Right lobe of liver (tissue), 6 donors: ENCODE measurements around the gene GNL3. TPM values are rescaled to one million over a fixed set of nuclear protein-coding genes. Genes with fewer than 3 reads are reported as not detected.
A peak's percentile ranks its signal among the peaks of the same experiment; 100 is the strongest.
"Not testable (repeated sequence)": the region's sequence is repeated elsewhere in the genome, so short reads cannot be mapped to it uniquely, and the experiment has no call there.

Experiments used
- ATAC-seq, 4 donors: fragments of 200-7000 bp; cut with Tn5 transposase; one replicate each; pipeline ENCODE4 v1.9.1; 2020; ENCODE audit warnings: mild to moderate bottlenecking in 4 of 4, moderate library complexity in 4 of 4
- DNase-seq, 3 donors: peaks; one replicate each; pipeline ENCODE4 v3.0.0-alpha.2; 2020
- H3K27ac ChIP-seq, 3 donors: fragments of 200-600 bp; one replicate each; pipeline ENCODE4 v1.8.0; 2022
- H3K27me3 ChIP-seq, 2 donors: fragments of 200-600 bp; one replicate each; pipeline ENCODE4 v1.8.0; 2022
- H3K36me3 ChIP-seq, 4 donors: fragments of 200-600 bp; sonication (generic) in 1 of 4; one replicate each; pipeline versions ENCODE4 v1.5.1 to v1.8.0; 2017 to 2022; ENCODE audit warnings: control low read depth in 1 of 4
- H3K4me1 ChIP-seq, 4 donors: fragments of 200-600 bp; sonication (generic) in 1 of 4; one replicate each; pipeline versions ENCODE4 v1.5.1 to v1.8.0; 2017 to 2022; ENCODE audit warnings: control low read depth in 1 of 4
- H3K4me3 ChIP-seq, 3 donors: fragments of 200-600 bp; one replicate each; pipeline ENCODE4 v1.8.0; 2022
- H3K9me3 ChIP-seq, 4 donors: fragments of 200-600 bp; sonication (generic) in 1 of 4; one replicate each; pipeline versions ENCODE4 v1.5.1 to v1.8.0; 2017 to 2022; ENCODE audit warnings: control low read depth in 1 of 4
- POLR2A ChIP-seq: fragments of 450-650 bp; IDR thresholded peaks from one replicate; pipeline ENCODE4 v1.6.1; 2017; ENCODE audit warnings: antibody characterized with exemption, mild to moderate bottlenecking
- WGBS: methylation state at CpG from one replicate; pipeline ENCODE4 v1.1.6; 2018; ENCODE audit warnings: low coverage, low lambda C conversion rate; ENCODE audit not compliant: insufficient coverage; ENCODE audit errors: missing lambda C conversion rate; 5-methylcytosine and 5-hydroxymethylcytosine counted together
- intact Hi-C, 2 donors: fragments of 100-400 bp; cut with DNase I; formaldehyde crosslinking; loops; one replicate each; pipeline versions ENCODE4 v1.11.2 to v1.14.1; 2022
- total RNA-seq, 6 experiments: library from RNA; depleted of rRNA in 2 of 6; stranded (reverse); fragments of >200 nt in 2 of 6; fragmentation: NEBNext Ultra II Directional in 3 of 6; extraction: Animal tissue kit (Norgen Biotek cat#: 25700) in 3 of 6; gene quantifications; one replicate each; pipeline versions ENCODE4 v1.1.0 to v1.2.4, GENCODE V29; 2016 to 2023
- TF ChIP-seq, protein P1 (sequence below), 4 donors: fragments of 200-600 bp in 3 of 4; fragments of 450-650 bp in 1 of 4; IDR thresholded peaks; one replicate each; pipeline versions ENCODE4 v1.5.1 to v1.8.0; 2016 to 2022; ENCODE audit warnings: antibody characterized with exemption in 4 of 4, mild to moderate bottlenecking in 2 of 4
- donor health status: DM: no; HTN: yes; CAD: no.
- donor health status: DM: no; HTN: no; CAD: no.
- donor health status: DM: no; HTN: no; CAD: no.
- donor health status: DM: no; HTN: yes; CAD: no.
- donor health status: DM: no; HTN: yes; CAD: no.

GNL3 gene
- total RNA-seq, 6 experiments from 2014 or later = 20.0 to 86.2 (median 41.7) TPM

DNA sequence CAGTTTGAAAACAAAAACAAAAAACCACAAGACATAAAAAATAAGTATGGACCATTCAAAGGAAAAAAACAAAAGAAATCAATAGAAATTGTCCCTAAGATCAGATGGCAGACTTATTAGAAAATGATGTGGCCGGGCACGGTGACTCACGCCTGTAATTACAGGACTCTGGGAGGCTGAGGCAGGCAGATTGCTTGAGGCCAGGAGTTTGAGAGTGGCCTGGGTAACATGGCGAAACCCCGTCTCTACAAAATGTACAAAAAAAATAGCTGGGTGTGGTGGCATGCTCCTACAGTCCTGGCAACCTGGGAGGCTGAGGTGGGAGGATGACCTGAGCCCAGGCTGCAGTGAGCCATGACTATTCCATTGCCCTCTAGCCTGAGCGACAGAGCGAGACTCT lies 36.7 kb downstream of the GNL3 start:
- Histone ChIP-seq H3K9me3 (no peaks in the 10 kb centered on the region), H3K27ac (no peak overlapping the region), H3K27me3 (no peaks in the 10 kb centered on the region), H3K36me3 (peaks cover 0 to 3% (median 0%) of the 10 kb centered on the region in 4 donors), H3K4me1 (peaks cover 0 to 11% (median 5%) of the 10 kb centered on the region in 4 donors), H3K4me3 (no peak overlapping the region)
- WGBS = 93% methylated on average over 4 of the region's 7 CpGs
- ATAC-seq = no peak
- intact Hi-C loops = no loop called here
- no peak for DNase-seq
- TF ChIP-seq, protein P1, sequence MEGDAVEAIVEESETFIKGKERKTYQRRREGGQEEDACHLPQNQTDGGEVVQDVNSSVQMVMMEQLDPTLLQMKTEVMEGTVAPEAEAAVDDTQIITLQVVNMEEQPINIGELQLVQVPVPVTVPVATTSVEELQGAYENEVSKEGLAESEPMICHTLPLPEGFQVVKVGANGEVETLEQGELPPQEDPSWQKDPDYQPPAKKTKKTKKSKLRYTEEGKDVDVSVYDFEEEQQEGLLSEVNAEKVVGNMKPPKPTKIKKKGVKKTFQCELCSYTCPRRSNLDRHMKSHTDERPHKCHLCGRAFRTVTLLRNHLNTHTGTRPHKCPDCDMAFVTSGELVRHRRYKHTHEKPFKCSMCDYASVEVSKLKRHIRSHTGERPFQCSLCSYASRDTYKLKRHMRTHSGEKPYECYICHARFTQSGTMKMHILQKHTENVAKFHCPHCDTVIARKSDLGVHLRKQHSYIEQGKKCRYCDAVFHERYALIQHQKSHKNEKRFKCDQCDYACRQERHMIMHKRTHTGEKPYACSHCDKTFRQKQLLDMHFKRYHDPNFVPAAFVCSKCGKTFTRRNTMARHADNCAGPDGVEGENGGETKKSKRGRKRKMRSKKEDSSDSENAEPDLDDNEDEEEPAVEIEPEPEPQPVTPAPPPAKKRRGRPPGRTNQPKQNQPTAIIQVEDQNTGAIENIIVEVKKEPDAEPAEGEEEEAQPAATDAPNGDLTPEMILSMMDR (IDR thresholded peaks at IDR 0.05) = no peak
- no peak for TF ChIP-seq POLR2A

DNA sequence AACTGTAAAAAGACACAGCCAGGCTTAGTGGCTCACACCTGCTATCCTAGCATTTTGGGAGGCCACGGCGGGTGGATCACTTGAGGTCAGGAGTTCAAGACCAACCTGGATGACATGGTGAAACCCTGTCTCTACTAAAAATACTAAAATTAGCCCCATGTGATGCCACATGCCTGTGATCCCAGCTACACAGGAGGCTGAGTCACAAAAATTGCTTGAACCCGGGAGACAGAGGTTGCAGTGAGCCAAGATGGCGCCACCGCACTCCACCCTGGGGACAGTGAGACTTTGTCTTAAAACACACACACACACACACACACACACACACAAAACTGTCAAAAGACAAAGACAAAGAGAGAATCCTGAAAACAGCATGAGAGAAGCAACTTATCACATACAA lies 38.1 kb downstream of the GNL3 start:
- H3K27ac ChIP-seq = peak overlapping the region in 1 of 3 donors; percentile 32
- no peak for TF ChIP-seq POLR2A
- TF ChIP-seq, protein P1 (IDR thresholded peaks at IDR 0.05) = no peak
- H3K4me3 ChIP-seq = no peak overlapping the region
- DNase-seq = no peak
- H3K27me3 ChIP-seq = no peaks in the 10 kb centered on the region
- H3K4me1 ChIP-seq = peaks cover 0 to 11% (median 5%) of the 10 kb centered on the region in 4 donors
- WGBS = 100% methylated on average over 2 of the region's 5 CpGs
- peaks cover 0 to 3% (median under 1%) of the 10 kb centered on the region in 4 donors for H3K36me3 ChIP-seq
- intact Hi-C loops = no loop called here
- H3K9me3 ChIP-seq = no peaks in the 10 kb centered on the region
- peak in 1 of 4 donors; percentile 15 for ATAC-seq

DNA sequence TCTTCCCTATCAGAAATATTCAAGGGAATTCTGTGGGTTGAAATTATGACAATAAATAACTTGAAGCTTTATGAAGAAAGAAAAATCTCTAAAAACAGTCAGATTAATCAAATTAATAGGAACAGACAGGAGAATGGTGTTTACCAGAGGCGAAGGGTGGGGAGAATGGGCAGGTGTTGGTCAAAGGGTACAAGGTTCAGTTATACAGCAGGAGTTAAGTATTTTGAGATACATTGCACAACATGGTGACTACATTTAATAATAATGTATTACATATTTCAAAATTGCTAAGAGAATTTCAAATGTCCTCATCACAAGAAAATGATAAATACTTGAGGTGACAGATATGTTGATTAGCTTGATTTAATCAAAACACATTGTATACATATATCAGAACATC lies 38.7 kb downstream of the GNL3 start:
- peaks cover 0 to 11% (median 5%) of the 10 kb centered on the region in 4 donors for H3K4me1 ChIP-seq
- H3K4me3 ChIP-seq = no peak overlapping the region
- 38% methylated on average over 1 of the region's 1 CpG for WGBS
- peaks cover 0 to 7% (median 0%) of the 10 kb centered on the region in 4 donors for H3K36me3 ChIP-seq
- H3K9me3 ChIP-seq = no peaks in the 10 kb centered on the region
- ATAC-seq = peak; percentile 93 to 94 (median 94)
- intact Hi-C loops = no loop called here
- H3K27ac ChIP-seq = peak overlapping the region in 2 of 3 donors; percentile 32 to 54
- DNase-seq = no peak
- TF ChIP-seq POLR2A = no peak
- TF ChIP-seq, protein P1 (IDR thresholded peaks at IDR 0.05) = no peak
- no peaks in the 10 kb centered on the region for H3K27me3 ChIP-seq

DNA sequence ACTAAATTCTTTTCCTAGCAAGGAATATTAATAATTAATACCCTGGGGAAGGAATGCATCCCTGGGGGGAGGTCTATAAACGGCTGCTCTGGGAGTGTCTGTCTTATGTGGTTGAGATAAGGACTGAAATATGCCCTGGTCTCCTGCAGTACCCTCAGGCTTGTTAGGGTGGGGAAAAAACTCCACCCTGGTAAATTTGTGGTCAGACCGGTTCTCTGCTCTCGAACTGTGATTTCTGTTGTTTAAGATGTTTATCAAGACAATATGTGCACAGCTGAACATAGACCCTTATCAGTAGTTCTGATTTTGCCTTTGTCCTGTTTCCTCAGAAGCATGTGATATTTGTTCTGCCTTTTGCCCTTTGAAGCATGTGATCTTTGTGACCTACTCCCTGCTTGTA lies 42.9 kb downstream of the GNL3 start:
- Histone ChIP-seq H3K4me1 (peaks cover 0 to 10% (median 4%) of the 10 kb centered on the region in 4 donors), H3K36me3 (peaks cover 0 to 15% (median 10%) of the 10 kb centered on the region in 4 donors)
- H3K27ac ChIP-seq, H3K4me3 ChIP-seq, H3K9me3 ChIP-seq, DNase-seq, H3K27me3 ChIP-seq, ATAC-seq, intact Hi-C loops: not testable (repeated sequence)
- 61% methylated on average over 3 of the region's 3 CpGs for whole genome bisulfite sequencing

DNA sequence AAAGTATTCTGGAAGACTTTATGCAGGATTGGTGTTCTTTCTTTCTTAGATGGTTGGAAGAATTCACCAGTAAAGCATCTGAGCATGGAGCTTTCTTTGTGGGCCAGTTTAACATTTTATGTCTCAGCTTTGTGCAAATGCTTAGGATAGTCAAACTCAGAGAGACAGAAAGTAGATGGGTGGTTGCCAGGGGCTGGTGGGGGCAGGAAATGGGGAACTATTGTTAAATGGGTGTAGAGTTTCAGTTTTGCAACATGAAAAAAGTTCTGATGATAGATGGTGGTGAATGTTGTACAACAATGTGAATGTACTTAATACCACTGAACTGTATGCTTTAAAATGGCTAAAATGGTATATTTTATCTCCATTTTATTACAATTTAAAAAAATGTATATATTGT lies 44.8 kb downstream of the GNL3 start:
- no peak for TF ChIP-seq POLR2A
- TF ChIP-seq, protein P1 (IDR thresholded peaks at IDR 0.05) = no peak
- no peak for DNase-seq
- H3K4me1 ChIP-seq = no peaks in the 10 kb centered on the region
- ATAC-seq = no peak
- H3K27me3 ChIP-seq = no peaks in the 10 kb centered on the region
- peaks cover 0 to 33% (median 17%) of the 10 kb centered on the region in 4 donors for H3K36me3 ChIP-seq
- H3K9me3 ChIP-seq = no peaks in the 10 kb centered on the region
- intact Hi-C loops = no loop called here
- no peak overlapping the region for H3K4me3 ChIP-seq
- no peak overlapping the region for H3K27ac ChIP-seq
